Fibroblast of the aortic adventitia (primary cell): ENCODE measurements around the gene EEFSEC. TPM values are rescaled to one million over a fixed set of nuclear protein-coding genes. Genes with fewer than 3 reads are reported as not detected.

ENCODE experiments used
- DNase-seq: peaks from one replicate; pipeline ENCODE4 v3.0.0-alpha.2; 2010; ENCODE audit warnings: low read depth
- H3K4me3 ChIP-seq: 2 replicates; pipeline ENCODE4 v1.5.1; 2011; ENCODE audit warnings: low read depth, mild to moderate bottlenecking, control low read depth, low read length, moderate library complexity
- CTCF ChIP-seq: IDR thresholded peaks from 2 replicates; pipeline ENCODE4 v1.5.1; 2011; ENCODE audit warnings: mild to moderate bottlenecking, low read length, control low read depth, inconsistent platforms; ENCODE audit not compliant: insufficient read depth
- total RNA-seq: library from RNA; depleted of rRNA; stranded (reverse); fragments of >200 nt; gene quantifications from 2 replicates; pipeline ENCODE4 v1.2.3, GENCODE V29; 2012; ENCODE audit warnings: low replicate concordance

The EEFSEC gene
- total RNA-seq, 1 donor: 8.1 TPM

- peak; percentile 74 for DNase-seq
- peak; percentile 18 for TF ChIP-seq CTCF
- H3K4me3 ChIP-seq: no peak overlapping the region
These were observed 27.2 kb downstream of the EEFSEC start for GRCh38 chr3:128180436-128180835.

- H3K4me3 ChIP-seq: no peak overlapping the region
- no peak for TF ChIP-seq CTCF
- DNase-seq: no peak
These were observed 27.6 kb downstream of the EEFSEC start for GRCh38 chr3:128180913-128181312.

- H3K4me3 ChIP-seq: no peak overlapping the region
These were observed 29.4 kb downstream of the EEFSEC start for GRCh38 chr3:128182656-128183055.

GRCh38 chr3:128185630-128186447, 32.6 kb downstream of the EEFSEC start:
- no peak for DNase-seq
- TF ChIP-seq CTCF: no peak
- H3K4me3 ChIP-seq: no peak overlapping the region

More at GRCh38 chr3:128182656-128183055, 29.4 kb downstream of the EEFSEC start:
- DNase-seq: no peak
- TF ChIP-seq CTCF: no peak

GRCh38 chr3:128187495-128187894, 34.2 kb downstream of the EEFSEC start:
- no peak for TF ChIP-seq CTCF
- H3K4me3 ChIP-seq: no peak overlapping the region
- no peak for DNase-seq

GRCh38 chr3:128188326-128188725, 35.0 kb downstream of the EEFSEC start:
- no peak for TF ChIP-seq CTCF
- H3K4me3 ChIP-seq: no peak overlapping the region
- DNase-seq: no peak

- TF ChIP-seq CTCF: no peak
- DNase-seq: no peak
- H3K4me3 ChIP-seq: no peak overlapping the region
These were observed 35.7 kb downstream of the EEFSEC start for GRCh38 chr3:128188956-128189355.
